HEK293 (cell line): ENCODE data around the gene SMAD7.

Experiments used
- CTCF ChIP-seq: fragments of 450-650 bp; formaldehyde crosslinking; IDR thresholded peaks from 2 replicates; pipeline ENCODE4 v1.5.1; 2016; ENCODE audit warnings: missing biosample characterization, missing genetic modification characterization
- ELK4 ChIP-seq: IDR thresholded peaks from 2 replicates; pipeline ENCODE4 v1.6.1; 2011; ENCODE audit warnings: mild to moderate bottlenecking, low read depth, low read length, borderline replicate concordance
- REST ChIP-seq: fragments of 450-650 bp; formaldehyde crosslinking; IDR thresholded peaks from 2 replicates; pipeline ENCODE4 v1.5.1; 2016; ENCODE audit warnings: missing biosample characterization, missing genetic modification characterization
- YY1 ChIP-seq: fragments of 450-650 bp; formaldehyde crosslinking; IDR thresholded peaks from 2 replicates; pipeline ENCODE4 v1.5.1; 2018; ENCODE audit warnings: missing biosample characterization, missing genetic modification characterization
- ZBTB10 ChIP-seq: fragments of 450-650 bp; formaldehyde crosslinking; IDR thresholded peaks from 2 replicates; pipeline ENCODE4 v1.5.1; 2016; ENCODE audit warnings: missing biosample characterization, missing genetic modification characterization
- ZBTB11 ChIP-seq: fragments of 450-650 bp; formaldehyde crosslinking; conservative IDR thresholded peaks from 2 replicates; pipeline ENCODE4 v1.5.1; 2016; ENCODE audit warnings: low read depth, missing biosample characterization, missing genetic modification characterization
- ZFP3 ChIP-seq: fragments of 450-650 bp; formaldehyde crosslinking; IDR thresholded peaks from 2 replicates; pipeline ENCODE4 v1.5.1; 2016; ENCODE audit warnings: low read depth, missing biosample characterization, missing genetic modification characterization
- ZNF24 ChIP-seq: fragments of 450-650 bp; formaldehyde crosslinking; IDR thresholded peaks from 2 replicates; pipeline ENCODE4 v1.5.1; 2016; ENCODE audit warnings: missing biosample characterization, missing genetic modification characterization
- ZNF433 ChIP-seq: fragments of 450-650 bp; formaldehyde crosslinking; IDR thresholded peaks from 2 replicates; pipeline ENCODE4 v1.5.1; 2016; ENCODE audit warnings: missing biosample characterization, missing genetic modification characterization, low read depth
- ZNF623 ChIP-seq: fragments of 450-650 bp; formaldehyde crosslinking; IDR thresholded peaks from 2 replicates; pipeline ENCODE4 v1.5.1; 2016; ENCODE audit warnings: missing biosample characterization, missing genetic modification characterization
- ZNF629 ChIP-seq: fragments of 450-650 bp; formaldehyde crosslinking; IDR thresholded peaks from 2 replicates; pipeline ENCODE4 v1.5.1; 2017; ENCODE audit warnings: missing biosample characterization, missing genetic modification characterization
- ZNF792 ChIP-seq: fragments of 450-650 bp; formaldehyde crosslinking; IDR thresholded peaks from 2 replicates; pipeline ENCODE4 v1.5.1; 2016; ENCODE audit warnings: missing biosample characterization, missing genetic modification characterization

- TF ChIP-seq ELK4 (no peak), REST (tag by site-specific recombination) (no peak), ZNF629 (no peak), CTCF (peak; percentile 63; the same call in 1 of the 2 replicates), ZNF433 (tag by site-specific recombination) (no peak), ZFP3 (no peak), ZNF623 (tag by site-specific recombination) (no peak), ZNF24 (tag by site-specific recombination) (no peak), ZBTB11 (peak; percentile 26; the same call in 1 of the 2 replicates), ZNF792 (tag by site-specific recombination) (no peak), YY1 (tag by site-specific recombination) (no peak; the same call in 1 of the 2 replicates), ZBTB10 (no peak)
Measured at GRCh38 chr18:48951448-48952286, 902 bp upstream of the SMAD7 start.
